ENCODE data around the gene LRRC45. TPM values are rescaled to one million over a fixed set of nuclear protein-coding genes. Genes with fewer than 3 reads are reported as not detected.

Gene LRRC45
- total and polyA plus RNA-seq, 9 of the 15 experiments (the other 6 are each of a cell fraction or from before 2014, with no cell fraction given): 3.5 to 21.5 (median 11.2) TPM; not detected in 2

DNA sequence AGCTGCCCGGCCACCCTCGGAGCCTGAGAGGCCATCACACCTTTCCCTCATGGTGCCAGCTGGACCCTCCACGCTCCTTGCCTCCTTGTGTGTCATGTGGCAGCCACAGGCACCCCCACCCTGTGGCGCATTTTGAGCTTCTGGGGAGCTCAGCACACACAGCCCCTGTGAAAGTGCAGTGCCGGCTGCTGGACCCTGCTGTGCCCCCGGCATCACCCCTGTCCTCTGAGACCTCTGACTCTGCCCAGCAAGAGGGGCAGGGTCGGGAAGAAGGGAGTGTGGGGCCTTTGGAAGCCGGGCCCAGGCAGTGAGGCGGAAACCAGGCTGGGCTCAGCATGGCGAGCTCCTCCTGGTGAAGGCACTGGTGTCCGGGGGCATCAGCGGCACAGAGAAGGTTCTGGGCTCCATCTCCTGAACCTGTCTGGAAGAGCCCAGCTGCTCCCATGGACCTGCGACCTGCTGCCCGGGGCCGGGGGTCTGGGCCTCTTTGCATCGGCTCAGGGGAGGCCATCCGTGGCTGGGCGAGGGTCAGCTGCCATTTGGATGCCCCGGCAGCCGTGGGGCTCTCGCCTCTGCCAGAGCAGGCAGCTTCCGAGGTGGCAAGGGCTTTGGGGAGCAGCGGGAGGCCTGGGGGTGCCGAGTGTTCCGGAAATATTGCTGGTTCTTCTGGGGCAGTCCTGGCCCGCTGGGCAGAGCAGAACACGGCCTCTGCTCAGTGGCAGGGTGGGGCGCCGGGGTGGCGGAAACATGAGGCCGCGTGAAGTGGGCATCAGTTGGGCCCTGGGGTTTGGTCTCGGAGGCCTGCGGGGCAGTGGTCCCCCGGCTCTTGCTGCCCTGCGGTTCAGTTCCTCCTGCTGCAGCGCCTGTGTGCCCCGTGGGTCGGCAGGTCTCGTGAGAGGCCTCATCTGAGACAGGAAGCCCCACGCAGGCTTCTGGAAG is 18.3 kb upstream of the LRRC45 start:
- in situ Hi-C loops (cut with MboI) (no loop called here), intact Hi-C loops (cut with micrococcal nuclease) (no loop called here)
- TF ChIP-seq KDM4B (IDR thresholded peaks at IDR 0.05; ENCODE audit: borderline replicate concordance in 2 of 2, low read depth in 1 of 2): no peak
- TF ChIP-seq POLR2G (IDR thresholded peaks at IDR 0.05; ENCODE audit: low read depth, low read length): peak; percentile 5; the same call in 1 of the 2 replicates
- H3K4me2 ChIP-seq (ENCODE audit: insufficient read depth, low read length): no peak overlapping the region
- BruUV-seq (replicated peaks): no TSS peak
- peaks cover 0 to 78% of the 10 kb centered on the region in 2 experiments; a peak in 2 of 5 replicates for H3K4me1 ChIP-seq (replicated peaks in 1 of 2; ENCODE audit: control insufficient read depth in 2 of 2, insufficient read depth in 2 of 2, low read length in 2 of 2)
- H3K9ac ChIP-seq (ENCODE audit: insufficient read depth in 1 of 2, low read depth in 2 of 2, low read length in 2 of 2): no peak overlapping the region; a peak in 1 of 4 replicates
- no peaks in the 10 kb centered on the region for H3K79me2 ChIP-seq (ENCODE audit: control insufficient read depth, insufficient read depth, low read length)
- DNase-seq (ENCODE audit: extremely low read depth in 1 of 4, low spot score in 3 of 4) (no peak), ATAC-seq (no peak), FAIRE-seq (no peak)
- peaks cover 3% of the 10 kb centered on the region for H3K9me1 ChIP-seq (ENCODE audit: control insufficient read depth, insufficient read depth, low read length)
- CTCF ChIA-PET (ENCODE audit: low intra/inter-chr PET ratio): no interaction called here
- no peak overlapping the region for H3K27ac ChIP-seq (ENCODE audit: extremely low read depth, low read depth, low read length)
- 0 out of 2 replicates have a peak, but pooled peaks cover 4% of the 10 kb centered on the region for H4K20me1 ChIP-seq (replicated peaks; ENCODE audit: control insufficient read depth, insufficient read depth, low read length)
- no peak overlapping the region for H2AFZ ChIP-seq (ENCODE audit: low read depth, low read length)
- H3K4me3 ChIP-seq: no peak overlapping the region
- H3K9me3 ChIP-seq (replicated peaks; ENCODE audit: control insufficient read depth, insufficient read depth, low read depth, low read length): no peaks in the 10 kb centered on the region
- H3K27me3 ChIP-seq (ENCODE audit: control insufficient read depth in 2 of 2, insufficient read depth in 2 of 2, low read length in 2 of 2): no peaks in the 10 kb centered on the region
- H3K36me3 ChIP-seq (ENCODE audit: control insufficient read depth, insufficient read depth, low read length): no peaks in the 10 kb centered on the region
- 86% methylated on average over 25 of the region's 41 CpGs for WGBS (ENCODE audit: insufficient coverage, low coverage, missing lambda C conversion rate)
- POLR2A ChIA-PET: interaction anchor here (0.6 to 1.1 kb wide), 4 partner anchors 13 to 32 kb away, joined by 3 to 5 read pairs (median 3); partner anchors contain the start of genes CENPX and LRRC45
